ENCODE results near the gene PTGES3L.
"Not testable (repeated sequence)": the region's sequence is repeated elsewhere in the genome, so short reads cannot be mapped to it uniquely, and the experiment has no call there.

Gene PTGES3L

DNA sequence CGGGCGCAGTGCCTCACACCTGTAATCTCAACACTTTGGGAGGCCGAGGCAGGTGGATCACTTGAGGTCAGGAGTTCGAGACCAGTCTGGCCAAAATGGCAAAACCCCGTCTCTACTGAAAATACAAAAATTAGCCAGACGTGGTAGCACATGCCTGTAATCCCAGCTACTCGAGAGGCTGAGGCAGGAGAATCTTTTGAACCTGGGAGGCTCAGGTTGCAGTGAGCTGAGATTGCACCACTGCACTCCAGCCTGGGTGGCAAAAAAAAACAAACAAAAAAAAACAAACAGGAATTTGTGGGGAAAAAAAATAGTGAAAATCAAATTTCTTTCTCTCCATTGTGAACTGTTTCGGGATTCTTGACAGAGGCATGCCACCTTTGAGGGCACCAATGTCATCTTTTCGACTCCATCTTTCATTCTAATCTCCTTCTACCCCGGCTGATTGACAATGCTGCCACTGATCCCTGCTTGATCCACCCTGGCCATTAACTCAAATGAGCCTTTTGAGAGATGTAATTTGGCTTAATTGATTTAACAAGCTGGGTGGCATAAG lies 60.3 kb downstream of the PTGES3L start:
- not testable (repeated sequence) for DNase-seq

DNA sequence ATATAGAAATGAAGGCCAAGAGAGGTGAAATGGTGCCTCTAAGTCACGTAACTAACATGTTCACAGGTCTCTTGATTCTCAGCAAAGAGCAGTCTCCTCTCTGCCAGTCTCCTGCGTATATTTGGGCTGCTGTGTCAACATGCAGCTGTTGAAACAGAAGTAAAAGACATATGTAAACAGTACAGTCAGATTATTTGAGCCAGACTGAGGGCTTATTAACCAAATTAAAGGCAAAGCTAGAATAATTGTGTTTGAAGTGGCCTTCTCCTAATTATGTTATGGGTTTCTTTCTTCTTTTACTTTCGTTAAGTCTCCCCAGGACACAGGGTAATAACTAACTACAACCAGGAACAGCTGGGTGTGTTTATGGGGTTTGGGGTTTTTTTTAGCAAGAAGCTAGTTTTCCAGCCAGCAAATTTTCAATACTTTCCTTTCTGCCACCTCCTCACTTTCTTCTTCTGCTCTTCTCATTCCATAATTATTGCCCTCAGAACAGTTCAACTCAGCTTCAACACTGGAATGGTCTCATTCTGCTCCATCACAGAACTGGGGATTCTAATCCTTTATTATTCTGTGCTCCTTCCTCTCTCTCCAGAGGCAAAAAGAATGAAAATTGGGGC lies 60.9 kb downstream of the PTGES3L start:
- no peak for DNase-seq

Measured in right forelimb (tissue), 1 donor.